ENCODE results near the gene SOD1.

Gene SOD1

GRCh38 chr21:31675318-31675717, 15.8 kb downstream of the SOD1 start:
- Histone ChIP-seq H4K5ac (ENCODE audit: low read length) (no peak overlapping the region), H2BK5ac (ENCODE audit: low read length) (no peak overlapping the region), H3K79me2 (ENCODE audit: control insufficient read depth, insufficient read depth, low read length) (no peaks in the 10 kb centered on the region), H3K4me3 (ENCODE audit: low read length) (no peak overlapping the region), H3K4me1 (ENCODE audit: control insufficient read depth, low read depth, low read length) (no peaks in the 10 kb centered on the region), H3K27ac (ENCODE audit: low read depth, low read length) (no peak overlapping the region), H3K9ac (ENCODE audit: low read length) (no peak overlapping the region), H4K8ac (ENCODE audit: low read depth, low read length) (no peak overlapping the region), H3K23ac (ENCODE audit: low read length) (no peak overlapping the region), H3K4ac (ENCODE audit: low read depth, low read length) (no peak overlapping the region), H3K56ac (ENCODE audit: low read length) (no peak overlapping the region), H2BK120ac (ENCODE audit: low read depth, low read length) (no peak overlapping the region), H3K27me3 (ENCODE audit: insufficient read depth, low read length, poor library complexity) (no peaks in the 10 kb centered on the region), H3K79me1 (ENCODE audit: low read length) (no peaks in the 10 kb centered on the region), H2BK15ac (replicated peaks; ENCODE audit: low read depth) (no peak overlapping the region), H3K18ac (ENCODE audit: low read length) (no peak overlapping the region), H3K36me3 (ENCODE audit: control insufficient read depth, insufficient read depth, low read length) (peaks cover 1% of the 10 kb centered on the region), H3K4me2 (ENCODE audit: low read length) (no peak overlapping the region), H2AK5ac (ENCODE audit: low read length) (no peak overlapping the region)
- WGBS (ENCODE audit: extremely low coverage, insufficient coverage, low lambda C conversion rate): no CpG with 5 or more reads among the region's 7 CpGs
- DNase-seq: no peak

DNA sequence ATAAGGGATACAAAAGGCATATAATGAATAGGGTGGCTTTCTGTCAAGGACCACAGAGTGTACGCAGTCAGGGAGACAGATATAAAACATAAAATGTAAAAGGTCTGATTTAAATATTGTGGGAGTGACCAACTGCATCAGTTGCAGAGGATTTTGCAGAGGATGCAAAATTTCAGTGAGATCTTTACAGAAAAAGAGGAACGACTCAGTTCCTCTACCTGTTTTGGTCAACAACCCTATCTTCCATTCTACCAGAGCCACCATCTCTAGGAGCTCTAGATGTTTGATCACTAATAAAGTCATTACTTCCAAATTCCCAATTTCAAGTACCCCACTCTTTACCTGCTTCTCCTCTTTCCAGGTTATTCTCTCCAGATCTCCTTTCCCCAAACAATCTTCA, 16.5 kb downstream of the SOD1 start:
- no peak overlapping the region for H3K23ac ChIP-seq (ENCODE audit: low read length)
- H3K18ac ChIP-seq (ENCODE audit: low read length): no peak overlapping the region
- H3K4me2 ChIP-seq (ENCODE audit: low read length): no peak overlapping the region
- no peaks in the 10 kb centered on the region for H3K4me1 ChIP-seq (ENCODE audit: control insufficient read depth, low read depth, low read length)
- no peak overlapping the region for H3K27ac ChIP-seq (ENCODE audit: low read depth, low read length)
- WGBS (ENCODE audit: extremely low coverage, insufficient coverage, low lambda C conversion rate): no CpG with 5 or more reads among the region's 2 CpGs
- H2BK120ac ChIP-seq (ENCODE audit: low read depth, low read length): no peak overlapping the region
- no peak overlapping the region for H2BK15ac ChIP-seq (replicated peaks; ENCODE audit: low read depth)
- no peak for DNase-seq
- H2AK5ac ChIP-seq (ENCODE audit: low read length): no peak overlapping the region
- H4K8ac ChIP-seq (ENCODE audit: low read depth, low read length): no peak overlapping the region
- no peak overlapping the region for H4K5ac ChIP-seq (ENCODE audit: low read length)
- no peak overlapping the region for H3K9ac ChIP-seq (ENCODE audit: low read length)
- no peaks in the 10 kb centered on the region for H3K79me2 ChIP-seq (ENCODE audit: control insufficient read depth, insufficient read depth, low read length)
- H3K27me3 ChIP-seq (ENCODE audit: insufficient read depth, low read length, poor library complexity): no peaks in the 10 kb centered on the region
- H3K4me3 ChIP-seq (ENCODE audit: low read length): no peak overlapping the region
- no peak overlapping the region for H2BK5ac ChIP-seq (ENCODE audit: low read length)
- H3K4ac ChIP-seq (ENCODE audit: low read depth, low read length): no peak overlapping the region
- peaks cover 1% of the 10 kb centered on the region for H3K36me3 ChIP-seq (ENCODE audit: control insufficient read depth, insufficient read depth, low read length)
- H3K56ac ChIP-seq (ENCODE audit: low read length): no peak overlapping the region
- H3K79me1 ChIP-seq (ENCODE audit: low read length): no peaks in the 10 kb centered on the region

DNA sequence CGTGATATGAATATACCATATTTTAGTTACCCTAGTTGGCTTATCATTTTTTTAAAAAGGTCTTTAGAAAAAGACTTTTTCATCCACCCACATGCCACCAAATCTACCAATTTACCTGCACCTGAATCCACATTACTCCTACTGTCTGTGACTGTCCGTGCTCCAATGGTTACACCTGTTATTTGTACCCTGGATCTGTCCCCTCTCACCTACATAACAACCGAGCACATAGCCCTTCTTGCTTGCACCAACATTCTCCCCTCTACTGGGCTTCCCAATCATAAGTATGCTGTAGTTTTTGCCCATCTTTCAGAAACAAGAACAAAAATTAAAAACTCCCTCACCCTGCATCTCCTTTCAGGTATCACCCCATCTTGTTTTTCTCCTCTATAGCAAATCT, 17.6 kb downstream of the SOD1 start:
- no peak overlapping the region for H3K56ac ChIP-seq (ENCODE audit: low read length)
- no peaks in the 10 kb centered on the region for H3K79me2 ChIP-seq (ENCODE audit: control insufficient read depth, insufficient read depth, low read length)
- no peak overlapping the region for H2BK120ac ChIP-seq (ENCODE audit: low read depth, low read length)
- no peaks in the 10 kb centered on the region for H3K36me3 ChIP-seq (ENCODE audit: control insufficient read depth, insufficient read depth, low read length)
- no peaks in the 10 kb centered on the region for H3K4me1 ChIP-seq (ENCODE audit: control insufficient read depth, low read depth, low read length)
- H3K27me3 ChIP-seq (ENCODE audit: insufficient read depth, low read length, poor library complexity): no peaks in the 10 kb centered on the region
- H3K9ac ChIP-seq (ENCODE audit: low read length): no peak overlapping the region
- H3K18ac ChIP-seq (ENCODE audit: low read length): no peak overlapping the region
- H3K4me3 ChIP-seq (ENCODE audit: low read length): no peak overlapping the region
- H4K8ac ChIP-seq (ENCODE audit: low read depth, low read length): no peak overlapping the region
- H2BK15ac ChIP-seq (replicated peaks; ENCODE audit: low read depth): no peak overlapping the region
- H2AK5ac ChIP-seq (ENCODE audit: low read length): no peak overlapping the region
- H4K5ac ChIP-seq (ENCODE audit: low read length): no peak overlapping the region
- H3K79me1 ChIP-seq (ENCODE audit: low read length): no peaks in the 10 kb centered on the region
- H2BK5ac ChIP-seq (ENCODE audit: low read length): no peak overlapping the region
- WGBS (ENCODE audit: extremely low coverage, insufficient coverage, low lambda C conversion rate): no CpG with 5 or more reads among the region's 3 CpGs
- no peak for DNase-seq
- H3K23ac ChIP-seq (ENCODE audit: low read length): no peak overlapping the region
- H3K4ac ChIP-seq (ENCODE audit: low read depth, low read length): no peak overlapping the region
- no peak overlapping the region for H3K4me2 ChIP-seq (ENCODE audit: low read length)
- H3K27ac ChIP-seq (ENCODE audit: low read depth, low read length): no peak overlapping the region

- no peak overlapping the region for H2BK120ac ChIP-seq (ENCODE audit: low read depth, low read length)
- H3K4me1 ChIP-seq (ENCODE audit: control insufficient read depth, low read depth, low read length): no peaks in the 10 kb centered on the region
- peaks cover 2% of the 10 kb centered on the region for H3K36me3 ChIP-seq (ENCODE audit: control insufficient read depth, insufficient read depth, low read length)
- H3K4ac ChIP-seq (ENCODE audit: low read depth, low read length): no peak overlapping the region
- no CpG with 5 or more reads among the region's 2 CpGs for WGBS (ENCODE audit: extremely low coverage, insufficient coverage, low lambda C conversion rate)
- no peak overlapping the region for H3K4me3 ChIP-seq (ENCODE audit: low read length)
- no peaks in the 10 kb centered on the region for H3K79me2 ChIP-seq (ENCODE audit: control insufficient read depth, insufficient read depth, low read length)
- no peak overlapping the region for H3K27ac ChIP-seq (ENCODE audit: low read depth, low read length)
- H4K5ac ChIP-seq (ENCODE audit: low read length): no peak overlapping the region
- no peak overlapping the region for H4K8ac ChIP-seq (ENCODE audit: low read depth, low read length)
- no peak overlapping the region for H2BK15ac ChIP-seq (replicated peaks; ENCODE audit: low read depth)
- H3K4me2 ChIP-seq (ENCODE audit: low read length): no peak overlapping the region
- no peak overlapping the region for H3K18ac ChIP-seq (ENCODE audit: low read length)
- no peaks in the 10 kb centered on the region for H3K27me3 ChIP-seq (ENCODE audit: insufficient read depth, low read length, poor library complexity)
- H2BK5ac ChIP-seq (ENCODE audit: low read length): no peak overlapping the region
- no peak overlapping the region for H2AK5ac ChIP-seq (ENCODE audit: low read length)
- DNase-seq: no peak
- H3K56ac ChIP-seq (ENCODE audit: low read length): no peak overlapping the region
- H3K9ac ChIP-seq (ENCODE audit: low read length): no peak overlapping the region
- H3K23ac ChIP-seq (ENCODE audit: low read length): no peak overlapping the region
- H3K79me1 ChIP-seq (ENCODE audit: low read length): no peaks in the 10 kb centered on the region
These were observed 19.0 kb downstream of the SOD1 start for GRCh38 chr21:31678478-31678877.

DNA sequence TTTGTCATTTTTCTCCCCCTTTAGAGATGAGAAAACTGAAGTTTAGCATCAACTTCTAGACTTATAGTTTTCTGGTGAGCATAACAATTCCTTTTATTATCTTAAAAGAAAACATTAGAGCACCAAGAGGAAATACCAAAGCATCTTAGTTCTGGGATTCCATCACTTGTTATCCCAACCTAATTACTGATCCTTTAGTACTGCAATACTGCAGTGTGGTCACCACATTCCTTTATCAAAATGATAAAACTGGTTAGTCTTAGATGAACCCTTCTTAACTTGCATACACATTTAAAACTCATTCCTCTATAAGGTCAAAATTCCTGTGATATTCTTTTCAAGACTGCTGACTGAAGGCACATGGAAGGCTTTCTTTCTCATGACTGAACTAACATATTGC, 23.1 kb downstream of the SOD1 start:
- H3K9ac ChIP-seq (ENCODE audit: low read length): no peak overlapping the region
- H3K18ac ChIP-seq (ENCODE audit: low read length): no peak overlapping the region
- H3K23ac ChIP-seq (ENCODE audit: low read length): no peak overlapping the region
- H4K5ac ChIP-seq (ENCODE audit: low read length): no peak overlapping the region
- peaks cover 4% of the 10 kb centered on the region for H3K36me3 ChIP-seq (ENCODE audit: control insufficient read depth, insufficient read depth, low read length)
- no peak overlapping the region for H3K4me2 ChIP-seq (ENCODE audit: low read length)
- no peak overlapping the region for H2AK5ac ChIP-seq (ENCODE audit: low read length)
- H3K4ac ChIP-seq (ENCODE audit: low read depth, low read length): no peak overlapping the region
- H3K79me1 ChIP-seq (ENCODE audit: low read length): peaks cover 3% of the 10 kb centered on the region
- no peaks in the 10 kb centered on the region for H3K4me1 ChIP-seq (ENCODE audit: control insufficient read depth, low read depth, low read length)
- H3K27ac ChIP-seq (ENCODE audit: low read depth, low read length): no peak overlapping the region
- no peaks in the 10 kb centered on the region for H3K79me2 ChIP-seq (ENCODE audit: control insufficient read depth, insufficient read depth, low read length)
- H2BK15ac ChIP-seq (replicated peaks; ENCODE audit: low read depth): no peak overlapping the region
- no peak overlapping the region for H3K56ac ChIP-seq (ENCODE audit: low read length)
- no peak overlapping the region for H2BK120ac ChIP-seq (ENCODE audit: low read depth, low read length)
- no peak overlapping the region for H4K8ac ChIP-seq (ENCODE audit: low read depth, low read length)
- no peak for DNase-seq
- no peak overlapping the region for H3K4me3 ChIP-seq (ENCODE audit: low read length)
- no peaks in the 10 kb centered on the region for H3K27me3 ChIP-seq (ENCODE audit: insufficient read depth, low read length, poor library complexity)
- H2BK5ac ChIP-seq (ENCODE audit: low read length): no peak overlapping the region

GRCh38 chr21:31683029-31683428, 23.5 kb downstream of the SOD1 start:
- Histone ChIP-seq H3K4me1 (ENCODE audit: control insufficient read depth, low read depth, low read length) (no peaks in the 10 kb centered on the region), H3K56ac (ENCODE audit: low read length) (no peak overlapping the region), H3K18ac (ENCODE audit: low read length) (no peak overlapping the region), H4K5ac (ENCODE audit: low read length) (no peak overlapping the region), H3K79me2 (ENCODE audit: control insufficient read depth, insufficient read depth, low read length) (no peaks in the 10 kb centered on the region), H3K27ac (ENCODE audit: low read depth, low read length) (no peak overlapping the region), H3K79me1 (ENCODE audit: low read length) (peaks cover 3% of the 10 kb centered on the region), H2BK15ac (replicated peaks; ENCODE audit: low read depth) (no peak overlapping the region), H3K4ac (ENCODE audit: low read depth, low read length) (no peak overlapping the region), H2BK5ac (ENCODE audit: low read length) (no peak overlapping the region), H2AK5ac (ENCODE audit: low read length) (no peak overlapping the region), H3K36me3 (ENCODE audit: control insufficient read depth, insufficient read depth, low read length) (peaks cover 4% of the 10 kb centered on the region), H3K27me3 (ENCODE audit: insufficient read depth, low read length, poor library complexity) (no peaks in the 10 kb centered on the region), H3K23ac (ENCODE audit: low read length) (no peak overlapping the region), H3K4me3 (ENCODE audit: low read length) (no peak overlapping the region), H3K4me2 (ENCODE audit: low read length) (no peak overlapping the region), H2BK120ac (ENCODE audit: low read depth, low read length) (no peak overlapping the region), H4K8ac (ENCODE audit: low read depth, low read length) (no peak overlapping the region), H3K9ac (ENCODE audit: low read length) (no peak overlapping the region)
- DNase-seq: no peak
- no CpG with 5 or more reads among the region's 5 CpGs for WGBS (ENCODE audit: extremely low coverage, insufficient coverage, low lambda C conversion rate)

Measured in mesendoderm (in vitro differentiated cells).